HepG2 (cell line): ENCODE data around the gene SNRPD3. TPM values are rescaled to one million over a fixed set of nuclear protein-coding genes. Genes with fewer than 3 reads are reported as not detected.

ENCODE experiments used
- CBFB ChIP-seq: sonication (generic); formaldehyde crosslinking; IDR thresholded peaks from 2 replicates; pipeline ENCODE4 v1.4.0; 2020; ENCODE audit warnings: missing genetic modification reagents
- E2F1 ChIP-seq: sonication (generic); formaldehyde crosslinking; IDR thresholded peaks from 2 replicates; pipeline ENCODE4 v1.5.0; 2020; ENCODE audit warnings: missing genetic modification reagents
- HDAC6 ChIP-seq: fragments of 200-600 bp; sonication (generic); IDR thresholded peaks from 2 replicates; pipeline ENCODE4 v1.7.0; 2017; ENCODE audit warnings: mild to moderate bottlenecking, antibody characterized with exemption, low read length, low read depth
- HMG20A ChIP-seq: IDR thresholded peaks from 2 replicates; pipeline ENCODE4 v1.6.1; 2016; ENCODE audit warnings: borderline replicate concordance
- HNRNPK ChIP-seq: fragments of 200-400 bp; formaldehyde crosslinking; IDR thresholded peaks from 2 replicates; pipeline ENCODE4 v1.6.1; 2018; ENCODE audit warnings: low read length, low read depth, moderate library complexity, mild to moderate bottlenecking; ENCODE audit not compliant: poor library complexity, severe bottlenecking
- NFRKB ChIP-seq: fragments of 450-650 bp; IDR thresholded peaks from 2 replicates; pipeline ENCODE4 v1.6.1; 2017
- PHF8 ChIP-seq: sonication (generic); formaldehyde crosslinking; IDR thresholded peaks from 2 replicates; pipeline ENCODE4 v1.5.0; 2020; ENCODE audit warnings: missing genetic modification reagents
- SATB2 ChIP-seq: sonication (generic); formaldehyde crosslinking; IDR thresholded peaks from 2 replicates; pipeline ENCODE4 v1.5.0; 2020; ENCODE audit warnings: missing genetic modification reagents
- ZNF230 ChIP-seq: sonication (generic); formaldehyde crosslinking; IDR thresholded peaks from 2 replicates; pipeline ENCODE4 v1.4.0; 2020; ENCODE audit warnings: mild to moderate bottlenecking, missing genetic modification reagents
- ZSCAN22 ChIP-seq: sonication (generic); formaldehyde crosslinking; IDR thresholded peaks from 2 replicates; pipeline ENCODE4 v1.4.0; 2020; ENCODE audit warnings: mild to moderate bottlenecking, missing genetic modification reagents
- polyA plus RNA-seq, 8 experiments: library from polyadenylated mRNA; depleted of rRNA in 3 of 8; stranded (reverse) in 7 of 8; unstranded in 1 of 8; fragments of >200 nt; fragmentation: Illumina TruSeq in 4 of 8; extraction: Trizol in 4 of 8; gene quantifications; 2 replicates each; pipeline versions ENCODE4 v1.2.1 to v1.2.3, GENCODE V29; 2011 to 2016; ENCODE audit warnings: low read depth in 4 of 8, missing spikeins in 1 of 8, mixed read lengths in 1 of 8; ENCODE audit not compliant: insufficient read depth in 1 of 8
- total RNA-seq, 5 experiments: library from RNA; depleted of rRNA; stranded (reverse); fragments of >200 nt; fragmentation: Illumina TruSeq; extraction: Trizol; gene quantifications; 2 replicates each; pipeline ENCODE4 v1.2.3, GENCODE V29; 2016; ENCODE audit warnings: low read depth in 1 of 5
- TF ChIP-seq, protein P1 (sequence below): sonication (generic); formaldehyde crosslinking; IDR thresholded peaks from 2 replicates; pipeline ENCODE4 v1.4.0; 2020; ENCODE audit warnings: missing genetic modification reagents
- TF ChIP-seq, protein P2 (sequence below): sonication (generic); formaldehyde crosslinking; IDR thresholded peaks from 2 replicates; pipeline ENCODE4 v1.4.0; 2020; ENCODE audit warnings: mild to moderate bottlenecking, missing genetic modification reagents, borderline replicate concordance
- TF ChIP-seq, protein P3 (sequence below): sonication (generic); formaldehyde crosslinking; IDR thresholded peaks from 2 replicates; pipeline ENCODE4 v1.8.0; 2022; ENCODE audit warnings: missing genetic modification reagents, mild to moderate bottlenecking, moderate library complexity, borderline replicate concordance

The SNRPD3 gene
- total and polyA plus RNA-seq, 2 of the 13 experiments (the other 11 are each of a cell fraction or from before 2014, with no cell fraction given): 110 to 209 TPM

DNA sequence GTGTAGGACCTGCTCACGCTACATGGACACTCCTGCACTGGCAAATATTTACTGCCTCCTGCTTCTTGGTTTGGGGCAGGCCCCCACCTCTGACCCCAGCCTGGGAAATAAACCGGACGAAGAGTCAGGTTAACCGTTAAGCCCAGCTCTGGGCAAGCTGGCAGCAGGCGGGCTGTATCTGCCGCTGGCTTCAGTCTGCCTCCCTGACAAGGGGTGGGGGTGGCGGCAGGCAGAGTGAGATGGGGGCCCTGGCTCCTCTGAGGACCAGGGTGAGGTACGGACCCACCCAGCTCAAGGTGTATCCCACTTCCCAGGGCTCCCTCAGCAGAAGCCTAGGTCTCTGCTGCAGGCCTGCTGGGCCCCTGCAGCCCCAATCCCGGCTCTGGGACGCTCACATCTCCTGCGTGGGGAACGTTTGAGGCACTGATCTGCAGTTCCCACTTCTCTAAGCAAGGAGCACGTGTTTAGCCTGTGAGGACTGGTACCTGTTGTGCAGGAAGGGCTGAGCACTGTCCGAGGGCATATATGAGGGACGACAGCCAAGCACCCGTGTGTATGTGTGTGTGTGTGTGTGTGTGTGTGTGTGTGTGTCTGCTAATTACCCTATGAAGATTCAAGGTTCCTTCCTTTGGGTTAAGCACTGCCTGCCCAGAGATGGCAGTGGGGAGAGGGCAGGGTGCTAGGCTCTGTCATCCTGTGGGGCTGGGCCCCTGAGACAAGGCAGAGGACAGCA, 38.2 kb downstream of the SNRPD3 start (continued):
- TF ChIP-seq HNRNPK (no peak), ZSCAN22 (CRISPR knock-in tag) (no peak), SATB2 (CRISPR knock-in tag) (no peak), NFRKB (no peak), PHF8 (CRISPR knock-in tag) (no peak), HDAC6 (no peak), HMG20A (CRISPR knock-in tag) (peak; percentile 30; the same call in 1 of the 2 replicates), ZNF230 (CRISPR knock-in tag) (no peak), E2F1 (CRISPR knock-in tag) (no peak), CBFB (no peak)
- TF ChIP-seq, protein P1, sequence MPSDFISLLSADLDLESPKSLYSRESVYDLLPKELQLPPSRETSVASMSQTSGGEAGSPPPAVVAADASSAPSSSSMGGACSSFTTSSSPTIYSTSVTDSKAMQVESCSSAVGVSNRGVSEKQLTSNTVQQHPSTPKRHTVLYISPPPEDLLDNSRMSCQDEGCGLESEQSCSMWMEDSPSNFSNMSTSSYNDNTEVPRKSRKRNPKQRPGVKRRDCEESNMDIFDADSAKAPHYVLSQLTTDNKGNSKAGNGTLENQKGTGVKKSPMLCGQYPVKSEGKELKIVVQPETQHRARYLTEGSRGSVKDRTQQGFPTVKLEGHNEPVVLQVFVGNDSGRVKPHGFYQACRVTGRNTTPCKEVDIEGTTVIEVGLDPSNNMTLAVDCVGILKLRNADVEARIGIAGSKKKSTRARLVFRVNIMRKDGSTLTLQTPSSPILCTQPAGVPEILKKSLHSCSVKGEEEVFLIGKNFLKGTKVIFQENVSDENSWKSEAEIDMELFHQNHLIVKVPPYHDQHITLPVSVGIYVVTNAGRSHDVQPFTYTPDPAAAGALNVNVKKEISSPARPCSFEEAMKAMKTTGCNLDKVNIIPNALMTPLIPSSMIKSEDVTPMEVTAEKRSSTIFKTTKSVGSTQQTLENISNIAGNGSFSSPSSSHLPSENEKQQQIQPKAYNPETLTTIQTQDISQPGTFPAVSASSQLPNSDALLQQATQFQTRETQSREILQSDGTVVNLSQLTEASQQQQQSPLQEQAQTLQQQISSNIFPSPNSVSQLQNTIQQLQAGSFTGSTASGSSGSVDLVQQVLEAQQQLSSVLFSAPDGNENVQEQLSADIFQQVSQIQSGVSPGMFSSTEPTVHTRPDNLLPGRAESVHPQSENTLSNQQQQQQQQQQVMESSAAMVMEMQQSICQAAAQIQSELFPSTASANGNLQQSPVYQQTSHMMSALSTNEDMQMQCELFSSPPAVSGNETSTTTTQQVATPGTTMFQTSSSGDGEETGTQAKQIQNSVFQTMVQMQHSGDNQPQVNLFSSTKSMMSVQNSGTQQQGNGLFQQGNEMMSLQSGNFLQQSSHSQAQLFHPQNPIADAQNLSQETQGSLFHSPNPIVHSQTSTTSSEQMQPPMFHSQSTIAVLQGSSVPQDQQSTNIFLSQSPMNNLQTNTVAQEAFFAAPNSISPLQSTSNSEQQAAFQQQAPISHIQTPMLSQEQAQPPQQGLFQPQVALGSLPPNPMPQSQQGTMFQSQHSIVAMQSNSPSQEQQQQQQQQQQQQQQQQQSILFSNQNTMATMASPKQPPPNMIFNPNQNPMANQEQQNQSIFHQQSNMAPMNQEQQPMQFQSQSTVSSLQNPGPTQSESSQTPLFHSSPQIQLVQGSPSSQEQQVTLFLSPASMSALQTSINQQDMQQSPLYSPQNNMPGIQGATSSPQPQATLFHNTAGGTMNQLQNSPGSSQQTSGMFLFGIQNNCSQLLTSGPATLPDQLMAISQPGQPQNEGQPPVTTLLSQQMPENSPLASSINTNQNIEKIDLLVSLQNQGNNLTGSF (CRISPR knock-in tag): 0 out of 2 replicates have a peak, but pooled peaks have one; percentile 19
- TF ChIP-seq, protein P2, sequence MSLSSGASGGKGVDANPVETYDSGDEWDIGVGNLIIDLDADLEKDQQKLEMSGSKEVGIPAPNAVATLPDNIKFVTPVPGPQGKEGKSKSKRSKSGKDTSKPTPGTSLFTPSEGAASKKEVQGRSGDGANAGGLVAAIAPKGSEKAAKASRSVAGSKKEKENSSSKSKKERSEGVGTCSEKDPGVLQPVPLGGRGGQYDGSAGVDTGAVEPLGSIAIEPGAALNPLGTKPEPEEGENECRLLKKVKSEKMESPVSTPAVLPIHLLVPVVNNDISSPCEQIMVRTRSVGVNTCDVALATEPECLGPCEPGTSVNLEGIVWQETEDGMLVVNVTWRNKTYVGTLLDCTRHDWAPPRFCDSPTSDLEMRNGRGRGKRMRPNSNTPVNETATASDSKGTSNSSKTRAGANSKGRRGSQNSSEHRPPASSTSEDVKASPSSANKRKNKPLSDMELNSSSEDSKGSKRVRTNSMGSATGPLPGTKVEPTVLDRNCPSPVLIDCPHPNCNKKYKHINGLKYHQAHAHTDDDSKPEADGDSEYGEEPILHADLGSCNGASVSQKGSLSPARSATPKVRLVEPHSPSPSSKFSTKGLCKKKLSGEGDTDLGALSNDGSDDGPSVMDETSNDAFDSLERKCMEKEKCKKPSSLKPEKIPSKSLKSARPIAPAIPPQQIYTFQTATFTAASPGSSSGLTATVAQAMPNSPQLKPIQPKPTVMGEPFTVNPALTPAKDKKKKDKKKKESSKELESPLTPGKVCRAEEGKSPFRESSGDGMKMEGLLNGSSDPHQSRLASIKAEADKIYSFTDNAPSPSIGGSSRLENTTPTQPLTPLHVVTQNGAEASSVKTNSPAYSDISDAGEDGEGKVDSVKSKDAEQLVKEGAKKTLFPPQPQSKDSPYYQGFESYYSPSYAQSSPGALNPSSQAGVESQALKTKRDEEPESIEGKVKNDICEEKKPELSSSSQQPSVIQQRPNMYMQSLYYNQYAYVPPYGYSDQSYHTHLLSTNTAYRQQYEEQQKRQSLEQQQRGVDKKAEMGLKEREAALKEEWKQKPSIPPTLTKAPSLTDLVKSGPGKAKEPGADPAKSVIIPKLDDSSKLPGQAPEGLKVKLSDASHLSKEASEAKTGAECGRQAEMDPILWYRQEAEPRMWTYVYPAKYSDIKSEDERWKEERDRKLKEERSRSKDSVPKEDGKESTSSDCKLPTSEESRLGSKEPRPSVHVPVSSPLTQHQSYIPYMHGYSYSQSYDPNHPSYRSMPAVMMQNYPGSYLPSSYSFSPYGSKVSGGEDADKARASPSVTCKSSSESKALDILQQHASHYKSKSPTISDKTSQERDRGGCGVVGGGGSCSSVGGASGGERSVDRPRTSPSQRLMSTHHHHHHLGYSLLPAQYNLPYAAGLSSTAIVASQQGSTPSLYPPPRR (CRISPR knock-in tag): peak; percentile 53; the same call in 1 of the 2 replicates
- TF ChIP-seq, protein P3, sequence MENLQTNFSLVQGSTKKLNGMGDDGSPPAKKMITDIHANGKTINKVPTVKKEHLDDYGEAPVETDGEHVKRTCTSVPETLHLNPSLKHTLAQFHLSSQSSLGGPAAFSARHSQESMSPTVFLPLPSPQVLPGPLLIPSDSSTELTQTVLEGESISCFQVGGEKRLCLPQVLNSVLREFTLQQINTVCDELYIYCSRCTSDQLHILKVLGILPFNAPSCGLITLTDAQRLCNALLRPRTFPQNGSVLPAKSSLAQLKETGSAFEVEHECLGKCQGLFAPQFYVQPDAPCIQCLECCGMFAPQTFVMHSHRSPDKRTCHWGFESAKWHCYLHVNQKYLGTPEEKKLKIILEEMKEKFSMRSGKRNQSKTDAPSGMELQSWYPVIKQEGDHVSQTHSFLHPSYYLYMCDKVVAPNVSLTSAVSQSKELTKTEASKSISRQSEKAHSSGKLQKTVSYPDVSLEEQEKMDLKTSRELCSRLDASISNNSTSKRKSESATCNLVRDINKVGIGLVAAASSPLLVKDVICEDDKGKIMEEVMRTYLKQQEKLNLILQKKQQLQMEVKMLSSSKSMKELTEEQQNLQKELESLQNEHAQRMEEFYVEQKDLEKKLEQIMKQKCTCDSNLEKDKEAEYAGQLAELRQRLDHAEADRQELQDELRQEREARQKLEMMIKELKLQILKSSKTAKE: no peak
